HepG2 (cell line): ENCODE measurements around the gene ZNF217. TPM values are rescaled to one million over a fixed set of nuclear protein-coding genes. Genes with fewer than 3 reads are reported as not detected.

Experiments used
- CHCHD3 ChIP-seq: sonication (generic); formaldehyde crosslinking; IDR thresholded peaks from 2 replicates; pipeline ENCODE4 v1.8.0; 2022; ENCODE audit warnings: mild to moderate bottlenecking, missing genetic modification reagents, moderate library complexity
- ELF3 ChIP-seq: IDR thresholded peaks from 2 replicates; pipeline ENCODE4 v1.6.1; 2016; ENCODE audit warnings: missing genetic modification reagents, missing compliant biosample characterization
- GTF2F1 ChIP-seq: fragments of 150-350 bp; IDR thresholded peaks from 2 replicates; pipeline ENCODE4 v1.6.1; 2014; ENCODE audit warnings: low read length
- IRF2 ChIP-seq: IDR thresholded peaks from 2 replicates; pipeline ENCODE4 v1.6.1; 2018; ENCODE audit warnings: missing genetic modification reagents, missing compliant biosample characterization
- MAF1 ChIP-seq: sonication (generic); formaldehyde crosslinking; IDR thresholded peaks from 2 replicates; pipeline ENCODE4 v1.5.0; 2020; ENCODE audit warnings: missing genetic modification reagents, borderline replicate concordance
- MEIS2 ChIP-seq: sonication (generic); formaldehyde crosslinking; IDR thresholded peaks from 2 replicates; pipeline ENCODE4 v1.9.0; 2021; ENCODE audit warnings: mild to moderate bottlenecking, missing genetic modification reagents
- MIER2 ChIP-seq: IDR thresholded peaks from 2 replicates; pipeline ENCODE4 v1.6.1; 2016; ENCODE audit warnings: missing biosample characterization, missing genetic modification reagents
- MTF1 ChIP-seq: sonication (generic); formaldehyde crosslinking; IDR thresholded peaks from 2 replicates; pipeline ENCODE4 v1.5.0; 2020; ENCODE audit warnings: missing genetic modification reagents
- NCOA1 ChIP-seq: sonication (generic); formaldehyde crosslinking; IDR thresholded peaks from 2 replicates; pipeline ENCODE4 v1.9.0; 2021; ENCODE audit warnings: missing genetic modification reagents
- RXRA ChIP-seq: sonication (generic); formaldehyde crosslinking; IDR thresholded peaks from 2 replicates; pipeline ENCODE4 v1.5.1; 2020; ENCODE audit warnings: missing genetic modification reagents
- SMARCE1 ChIP-seq: fragments of 450-650 bp; IDR thresholded peaks from 2 replicates; pipeline ENCODE4 v1.6.1; 2017; ENCODE audit warnings: borderline replicate concordance
- SMC3 ChIP-seq: IDR thresholded peaks from 2 replicates; pipeline ENCODE4 v1.6.1; 2011; ENCODE audit warnings: low read length, improper control_type of control experiment
- SRSF9 ChIP-seq: fragments of 200-400 bp; formaldehyde crosslinking; IDR thresholded peaks from 2 replicates; pipeline ENCODE4 v1.6.1; 2018; ENCODE audit warnings: borderline replicate concordance, mild to moderate bottlenecking, low read depth, low read length; ENCODE audit not compliant: insufficient read depth, poor library complexity, severe bottlenecking
- ZC3H13 ChIP-seq: sonication (generic); formaldehyde crosslinking; IDR thresholded peaks from 2 replicates; pipeline ENCODE4 v1.8.1; 2023; ENCODE audit warnings: mild to moderate bottlenecking, missing genetic modification reagents, moderate library complexity
- ZC3H4 ChIP-seq: sonication (generic); formaldehyde crosslinking; IDR thresholded peaks from 2 replicates; pipeline ENCODE4 v1.4.0; 2020; ENCODE audit warnings: missing genetic modification reagents, borderline replicate concordance
- ZFYVE20 ChIP-seq: sonication (generic); formaldehyde crosslinking; IDR thresholded peaks from 2 replicates; pipeline ENCODE4 v1.8.0; 2023; ENCODE audit warnings: low read depth, mild to moderate bottlenecking, moderate library complexity, missing genetic modification reagents, borderline replicate concordance
- ZNF225 ChIP-seq: sonication (generic); formaldehyde crosslinking; IDR thresholded peaks from 2 replicates; pipeline ENCODE4 v1.4.0; 2020; ENCODE audit warnings: mild to moderate bottlenecking, missing genetic modification reagents
- ZNF564 ChIP-seq: sonication (generic); formaldehyde crosslinking; IDR thresholded peaks from 2 replicates; pipeline ENCODE4 v1.8.1; 2023; ENCODE audit warnings: mild to moderate bottlenecking, missing genetic modification reagents
- ZNF709 ChIP-seq: sonication (generic); formaldehyde crosslinking; IDR thresholded peaks from 2 replicates; pipeline ENCODE4 v1.5.0; 2020; ENCODE audit warnings: mild to moderate bottlenecking, missing genetic modification reagents
- ZNF781 ChIP-seq: sonication (generic); formaldehyde crosslinking; IDR thresholded peaks from 2 replicates; pipeline ENCODE4 v1.5.1; 2020; ENCODE audit warnings: borderline replicate concordance, mild to moderate bottlenecking, missing genetic modification reagents; ENCODE audit errors: not compliant biosample characterization
- ZNF841 ChIP-seq: sonication (generic); formaldehyde crosslinking; IDR thresholded peaks from 2 replicates; pipeline ENCODE4 v1.8.1; 2023; ENCODE audit warnings: missing genetic modification reagents, borderline replicate concordance
- polyA plus RNA-seq, 8 experiments: library from polyadenylated mRNA; depleted of rRNA in 3 of 8; stranded (reverse) in 7 of 8; unstranded in 1 of 8; fragments of >200 nt; fragmentation: Illumina TruSeq in 4 of 8; extraction: Trizol in 4 of 8; gene quantifications; 2 replicates each; pipeline versions ENCODE4 v1.2.1 to v1.2.3, GENCODE V29; 2011 to 2016; ENCODE audit warnings: low read depth in 4 of 8, missing spikeins in 1 of 8, mixed read lengths in 1 of 8; ENCODE audit not compliant: insufficient read depth in 1 of 8
- total RNA-seq, 5 experiments: library from RNA; depleted of rRNA; stranded (reverse); fragments of >200 nt; fragmentation: Illumina TruSeq; extraction: Trizol; gene quantifications; 2 replicates each; pipeline ENCODE4 v1.2.3, GENCODE V29; 2016; ENCODE audit warnings: low read depth in 1 of 5
- TF ChIP-seq, protein P1 (sequence below): sonication (generic); formaldehyde crosslinking; IDR thresholded peaks from 2 replicates; pipeline ENCODE4 v1.4.0; 2020; ENCODE audit warnings: missing genetic modification reagents, mild to moderate bottlenecking, borderline replicate concordance
- TF ChIP-seq, protein P2 (sequence below): sonication (generic); formaldehyde crosslinking; IDR thresholded peaks from 2 replicates; pipeline ENCODE4 v1.9.0; 2021; ENCODE audit warnings: missing genetic modification reagents, mild to moderate bottlenecking, borderline replicate concordance
- TF ChIP-seq, protein P3 (sequence below): sonication (generic); formaldehyde crosslinking; IDR thresholded peaks from 2 replicates; pipeline ENCODE4 v1.4.0; 2020; ENCODE audit warnings: missing genetic modification reagents

The ZNF217 gene
- total and polyA plus RNA-seq, 2 of the 13 experiments (the other 11 are each of a cell fraction or from before 2014, with no cell fraction given) = 22.3 to 29.8 TPM

GRCh38 chr20:53622247-53623133 lies 28.9 kb upstream of the ZNF217 start (continued):
- TF ChIP-seq, protein P1, sequence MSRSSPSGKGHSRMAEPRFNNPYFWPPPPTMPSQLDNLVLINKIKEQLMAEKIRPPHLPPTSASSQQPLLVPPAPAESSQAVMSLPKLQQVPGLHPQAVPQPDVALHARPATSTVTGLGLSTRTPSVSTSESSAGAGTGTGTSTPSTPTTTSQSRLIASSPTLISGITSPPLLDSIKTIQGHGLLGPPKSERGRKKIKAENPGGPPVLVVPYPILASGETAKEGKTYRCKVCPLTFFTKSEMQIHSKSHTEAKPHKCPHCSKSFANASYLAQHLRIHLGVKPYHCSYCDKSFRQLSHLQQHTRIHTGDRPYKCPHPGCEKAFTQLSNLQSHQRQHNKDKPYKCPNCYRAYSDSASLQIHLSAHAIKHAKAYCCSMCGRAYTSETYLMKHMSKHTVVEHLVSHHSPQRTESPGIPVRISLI (CRISPR knock-in tag) = no peak; the same call in 1 of the 2 replicates
- TF ChIP-seq ZNF781 (CRISPR knock-in tag) (no peak), GTF2F1 (no peak), RXRA (peak; percentile 16; the same call in 1 of the 2 replicates), ZNF841 (no peak), ZNF709 (CRISPR knock-in tag) (0 out of 2 replicates have a peak, but pooled peaks have one; percentile 31), ZNF225 (CRISPR knock-in tag) (no peak), ZNF564 (no peak), ZC3H13 (CRISPR knock-in tag) (no peak), MEIS2 (0 out of 2 replicates have a peak, but pooled peaks have one; percentile 28), ZFYVE20 (CRISPR knock-in tag) (no peak), SRSF9 (no peak), ELF3 (CRISPR knock-in tag) (0 out of 2 replicates have a peak, but pooled peaks have one; percentile 42), ZC3H4 (CRISPR knock-in tag) (peak; percentile 79; the same call in 1 of the 2 replicates), CHCHD3 (no peak), SMC3 (no peak), NCOA1 (CRISPR knock-in tag) (no peak), MTF1 (CRISPR knock-in tag) (no peak), IRF2 (CRISPR knock-in tag) (no peak), MIER2 (CRISPR knock-in tag) (0 out of 2 replicates have a peak, but pooled peaks have one; percentile 48), SMARCE1 (no peak), MAF1 (CRISPR knock-in tag) (no peak)
- TF ChIP-seq, protein P2, sequence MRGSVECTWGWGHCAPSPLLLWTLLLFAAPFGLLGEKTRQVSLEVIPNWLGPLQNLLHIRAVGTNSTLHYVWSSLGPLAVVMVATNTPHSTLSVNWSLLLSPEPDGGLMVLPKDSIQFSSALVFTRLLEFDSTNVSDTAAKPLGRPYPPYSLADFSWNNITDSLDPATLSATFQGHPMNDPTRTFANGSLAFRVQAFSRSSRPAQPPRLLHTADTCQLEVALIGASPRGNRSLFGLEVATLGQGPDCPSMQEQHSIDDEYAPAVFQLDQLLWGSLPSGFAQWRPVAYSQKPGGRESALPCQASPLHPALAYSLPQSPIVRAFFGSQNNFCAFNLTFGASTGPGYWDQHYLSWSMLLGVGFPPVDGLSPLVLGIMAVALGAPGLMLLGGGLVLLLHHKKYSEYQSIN = no peak
- TF ChIP-seq, protein P3, sequence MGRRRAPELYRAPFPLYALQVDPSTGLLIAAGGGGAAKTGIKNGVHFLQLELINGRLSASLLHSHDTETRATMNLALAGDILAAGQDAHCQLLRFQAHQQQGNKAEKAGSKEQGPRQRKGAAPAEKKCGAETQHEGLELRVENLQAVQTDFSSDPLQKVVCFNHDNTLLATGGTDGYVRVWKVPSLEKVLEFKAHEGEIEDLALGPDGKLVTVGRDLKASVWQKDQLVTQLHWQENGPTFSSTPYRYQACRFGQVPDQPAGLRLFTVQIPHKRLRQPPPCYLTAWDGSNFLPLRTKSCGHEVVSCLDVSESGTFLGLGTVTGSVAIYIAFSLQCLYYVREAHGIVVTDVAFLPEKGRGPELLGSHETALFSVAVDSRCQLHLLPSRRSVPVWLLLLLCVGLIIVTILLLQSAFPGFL = no peak
